NCI-H2029 treated with DMSO at 0.1 percent for 48 hours (cell line): Measurements from ENCODE around the gene ABCA4.

Experiments used
- DNase-seq: peaks from one replicate; lab custom pipeline; 2025; lab: John Stamatoyannopoulos, UW

The ABCA4 gene

DNA sequence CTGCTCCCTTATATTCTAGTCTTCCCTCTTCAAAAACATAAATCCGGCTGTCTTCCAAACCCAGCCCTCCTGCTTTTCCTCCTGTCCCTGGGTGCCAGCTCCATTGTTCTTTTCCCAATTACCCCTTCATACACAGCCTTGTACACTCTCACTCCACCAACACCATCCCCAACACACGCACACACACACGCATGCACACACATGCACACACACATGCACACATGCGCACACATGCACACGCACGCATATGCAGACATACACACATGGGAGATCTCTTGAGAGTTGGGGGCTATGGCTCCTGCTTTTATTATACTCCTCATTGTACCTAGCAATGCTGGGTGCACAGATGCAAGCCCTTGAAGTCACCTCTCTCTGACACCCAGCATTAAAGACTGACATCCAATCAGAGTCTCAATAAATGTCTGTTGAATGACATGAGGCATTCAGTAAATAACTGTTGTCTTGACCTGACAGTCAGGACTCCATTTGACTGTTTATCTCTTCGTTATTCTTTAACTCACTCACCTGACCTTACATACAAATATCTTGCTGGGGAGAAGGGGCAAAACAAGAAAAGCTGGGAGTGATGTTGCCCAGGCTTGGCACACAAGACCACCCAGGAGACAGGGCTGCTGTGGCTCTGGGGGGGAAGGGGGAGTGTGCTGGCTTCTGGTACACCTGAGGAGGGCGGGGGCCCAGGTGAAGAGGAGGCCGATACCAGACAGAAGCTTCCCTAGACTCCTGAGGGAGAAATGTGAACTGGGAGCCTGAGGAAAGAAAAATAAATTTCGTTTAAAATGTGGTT is 16.0 kb downstream of the ABCA4 start:
- DNase-seq: no peak

DNA sequence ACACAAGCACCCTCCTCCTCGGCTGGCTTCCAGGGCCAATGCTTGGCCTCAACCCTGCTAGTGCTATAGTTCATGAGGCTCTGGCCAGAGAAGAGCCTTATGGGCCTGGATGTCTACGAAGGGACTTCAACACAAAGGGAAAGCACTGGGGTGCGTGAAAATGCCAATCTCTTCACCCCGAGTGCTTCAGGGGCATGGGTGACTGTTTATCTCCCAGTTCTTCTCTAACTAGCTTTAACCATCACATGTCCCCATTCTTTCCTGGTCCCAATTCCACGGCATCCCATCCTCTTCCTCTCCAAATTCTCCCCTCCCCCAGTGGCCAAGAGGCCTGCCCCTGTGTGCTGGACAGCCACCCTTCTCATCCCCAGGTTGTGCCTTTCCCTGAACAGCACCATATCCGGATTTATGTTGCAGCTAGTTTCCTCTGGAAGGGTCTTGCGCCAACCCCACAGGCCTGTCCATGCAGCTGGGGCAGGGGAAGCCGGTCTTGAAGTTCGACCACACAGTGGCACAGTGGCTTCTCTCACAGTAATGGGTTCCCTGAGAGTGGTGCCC is 16.7 kb downstream of the ABCA4 start:
- no peak for DNase-seq

DNA sequence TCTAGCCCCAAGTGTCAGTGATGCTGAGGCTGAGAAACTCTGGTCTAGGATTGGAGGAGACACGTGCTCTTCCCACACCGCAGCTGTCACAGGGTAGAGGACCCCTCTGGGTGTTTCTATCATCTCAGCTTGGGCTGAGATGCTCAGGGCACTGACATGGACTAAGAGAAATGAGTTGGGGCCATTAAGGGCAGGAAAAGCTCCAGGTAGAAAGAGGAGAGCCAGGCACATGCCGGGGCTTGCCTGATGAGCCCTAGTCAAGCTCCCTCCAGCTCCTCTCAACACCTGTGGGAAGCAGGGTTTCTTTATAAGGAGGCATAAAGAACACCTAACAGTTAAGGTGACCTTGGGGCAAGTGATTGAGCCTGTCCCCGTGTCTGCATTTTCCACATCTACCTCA is 17.3 kb downstream of the ABCA4 start:
- no peak for DNase-seq

DNA sequence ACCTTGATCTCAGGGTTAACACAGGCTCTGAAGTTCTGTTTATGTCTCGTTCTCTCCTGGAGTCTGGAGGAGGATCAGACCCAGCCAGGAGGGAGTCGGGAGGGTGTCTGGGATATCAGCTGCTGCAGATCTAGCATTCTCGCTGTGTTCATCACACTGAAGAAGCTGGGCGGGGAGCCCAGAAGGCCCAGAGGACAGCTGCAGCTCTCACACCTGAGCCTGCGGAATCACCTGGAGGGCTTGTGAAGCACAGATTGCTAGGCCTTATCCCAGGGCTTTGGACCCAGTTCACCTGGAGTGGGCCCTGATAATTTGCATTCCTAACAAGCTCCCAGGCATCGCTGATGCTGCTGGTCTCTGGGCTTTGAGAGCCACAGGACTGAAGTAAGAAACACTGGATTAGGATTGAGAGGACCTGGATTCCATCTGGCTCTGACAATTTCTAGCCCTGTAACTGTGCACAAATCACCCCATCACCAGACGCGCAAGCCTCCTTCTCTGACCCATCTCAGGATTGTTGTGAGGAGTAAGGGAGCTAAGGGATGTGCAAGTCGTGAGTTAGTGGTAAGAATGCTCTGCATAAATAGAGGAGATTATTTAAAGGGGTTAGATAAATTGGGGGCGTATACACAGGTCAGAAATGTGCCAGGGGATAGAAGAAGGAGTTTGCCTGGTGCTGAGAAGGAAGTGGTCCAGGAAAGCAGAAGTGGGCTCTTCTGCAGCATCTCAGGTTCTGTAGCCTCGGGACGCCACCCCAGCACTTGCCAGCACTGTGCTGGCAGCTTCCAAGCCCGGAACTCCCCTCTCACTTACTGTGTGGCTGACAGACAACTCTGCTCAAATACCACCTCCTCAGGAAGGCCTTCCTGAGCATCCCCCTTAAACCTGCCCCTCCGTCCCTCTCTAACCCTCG is 19.1 kb downstream of the ABCA4 start:
- no peak for DNase-seq

DNA sequence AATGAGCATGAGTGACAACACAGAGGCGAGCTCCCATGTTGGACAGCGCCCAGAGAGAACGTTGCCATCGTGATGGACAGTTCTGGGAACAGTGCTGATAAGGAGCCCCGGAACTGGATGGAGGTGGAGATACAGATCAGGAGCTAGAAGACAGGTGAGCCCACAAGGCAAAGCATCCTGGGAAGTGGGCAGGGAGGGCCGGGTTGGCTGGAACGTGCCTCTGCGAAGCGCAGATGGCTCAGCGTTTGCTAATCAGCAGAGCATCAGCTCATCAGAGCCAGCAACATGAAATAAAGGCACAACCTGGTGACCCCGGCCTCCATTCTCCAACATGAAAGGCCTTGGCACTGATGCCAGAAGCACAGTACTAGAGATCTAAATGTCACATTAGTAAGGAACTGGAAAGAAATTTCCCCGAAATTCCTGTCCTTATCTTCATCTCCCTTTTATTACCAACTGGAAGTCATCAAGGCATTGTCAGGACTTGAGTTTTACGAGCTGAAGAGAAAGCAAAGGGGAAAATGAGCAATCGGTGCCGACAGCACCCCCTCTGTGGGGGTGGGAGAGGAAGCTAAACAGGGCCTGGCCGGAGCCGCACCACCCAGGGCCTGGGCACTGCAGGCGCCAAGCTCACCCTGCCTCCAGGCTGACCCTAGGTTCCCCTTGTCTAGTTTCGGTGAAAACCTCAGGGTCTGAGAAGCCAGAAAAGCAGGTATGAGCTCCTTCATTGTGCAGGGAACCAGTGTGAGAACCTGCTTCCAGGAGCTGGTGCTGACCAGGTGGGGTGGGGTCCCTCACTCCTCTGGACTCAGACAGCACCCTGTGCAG is 19.9 kb downstream of the ABCA4 start:
- no peak for DNase-seq

DNA sequence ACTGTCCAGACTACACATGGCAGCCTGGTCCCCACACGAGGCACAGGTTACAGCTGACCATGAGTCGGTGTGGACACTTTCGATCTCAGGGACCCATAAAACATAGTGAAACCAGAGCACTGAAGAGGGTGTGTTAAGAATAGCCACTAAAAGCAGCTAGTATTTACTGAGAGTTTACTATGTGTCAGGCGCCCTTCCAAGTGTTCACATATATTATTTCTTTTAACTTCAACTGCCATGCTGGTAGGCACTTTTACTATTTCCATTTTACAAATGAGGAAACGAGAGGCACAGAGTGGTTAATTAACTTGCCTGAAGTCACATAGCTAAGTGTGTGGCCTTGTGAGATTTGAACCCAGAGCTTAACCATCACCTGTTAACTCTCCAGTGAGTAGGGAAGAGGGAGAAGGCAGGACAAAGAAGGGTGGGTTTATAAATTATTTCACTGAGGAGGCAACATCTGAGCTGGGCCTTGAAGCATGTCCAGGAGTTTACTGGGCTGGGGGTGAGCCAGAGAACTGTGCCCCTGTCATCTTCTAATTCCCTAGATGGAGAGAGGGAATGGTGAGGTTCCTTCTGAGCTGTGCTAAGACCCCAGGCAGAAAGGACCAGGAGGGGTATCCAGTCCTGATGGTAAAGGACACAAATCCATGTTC is 20.7 kb downstream of the ABCA4 start:
- DNase-seq: no peak

DNA sequence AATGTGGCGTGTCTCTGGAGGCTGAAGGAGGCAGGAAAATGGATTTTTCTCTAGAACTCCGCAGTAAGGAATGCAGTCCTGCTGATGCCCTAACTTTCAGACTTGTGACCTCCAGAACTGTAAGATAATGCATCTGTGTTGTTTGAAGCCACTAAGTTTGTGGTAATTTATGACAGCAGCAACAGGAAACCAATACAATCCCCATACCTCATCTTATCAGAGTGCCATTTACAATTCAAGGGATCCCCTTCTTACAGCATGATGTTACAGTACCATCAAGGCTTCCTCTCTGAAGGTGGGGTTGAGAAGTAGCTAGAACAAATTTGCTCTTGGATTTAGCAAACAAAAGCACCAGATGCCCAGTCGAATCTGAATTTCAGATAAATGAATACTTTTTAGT is 21.6 kb downstream of the ABCA4 start:
- DNase-seq: no peak

DNA sequence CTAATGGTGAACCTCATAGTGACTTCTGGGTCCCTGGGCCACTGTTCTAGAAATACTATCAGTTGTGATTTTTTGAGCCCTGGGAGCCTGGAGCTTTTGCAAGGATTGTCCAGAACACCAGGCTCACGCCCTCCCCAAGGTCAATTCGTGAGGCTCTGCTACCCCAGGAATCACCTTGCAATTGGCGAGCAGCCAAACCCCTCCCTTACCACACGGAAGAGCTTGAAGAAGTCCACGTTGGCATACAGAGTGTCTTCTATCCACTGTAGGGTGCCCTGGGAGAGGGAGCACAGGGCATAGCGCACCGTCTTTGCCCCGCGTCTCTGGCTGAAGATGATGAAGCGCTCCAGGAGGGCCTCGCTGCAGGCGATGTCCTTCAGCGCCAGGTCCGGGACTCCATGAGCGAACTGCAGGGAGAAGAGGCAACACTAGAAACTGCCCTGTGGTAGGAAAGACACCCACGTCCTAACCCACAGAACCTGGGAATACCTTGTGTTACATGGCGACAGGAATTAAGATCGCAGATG is 22.3 kb downstream of the ABCA4 start:
- DNase-seq: no peak

DNA sequence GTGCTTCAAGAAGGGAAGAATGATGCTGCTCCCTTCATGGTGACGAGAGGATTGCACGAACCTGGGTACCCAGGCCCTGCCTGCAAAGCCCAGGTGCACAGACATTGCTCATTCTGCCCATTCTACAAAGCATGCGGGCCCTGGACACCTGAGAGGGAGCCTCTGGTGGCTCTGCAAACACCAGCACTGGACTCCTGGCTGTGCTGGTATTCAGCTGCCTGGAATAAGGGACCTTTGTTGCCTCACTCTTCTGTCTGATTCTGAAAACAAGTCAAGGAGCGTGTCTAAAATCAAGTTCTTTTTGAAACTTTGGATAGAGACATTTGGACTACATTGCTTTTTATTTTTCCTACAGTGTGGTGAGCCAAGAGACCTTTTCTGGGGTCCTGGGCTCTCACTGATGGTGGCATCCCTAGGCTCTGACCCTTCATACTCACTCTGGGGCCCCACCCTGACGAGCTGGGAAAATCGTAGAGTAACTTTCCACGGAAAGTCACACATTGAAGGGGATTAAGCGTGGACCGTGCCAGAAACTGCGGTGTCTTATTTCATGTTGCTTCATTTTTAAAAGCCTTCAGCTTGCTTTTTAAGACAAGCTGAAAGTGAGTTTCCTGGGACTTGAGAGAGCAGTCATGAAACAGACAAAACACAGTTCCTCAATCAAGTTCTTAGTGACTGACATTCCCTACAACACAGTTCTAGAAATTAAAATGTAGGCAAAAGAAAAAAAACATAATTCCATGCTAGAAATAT is 24.0 kb downstream of the ABCA4 start:
- no peak for DNase-seq

DNA sequence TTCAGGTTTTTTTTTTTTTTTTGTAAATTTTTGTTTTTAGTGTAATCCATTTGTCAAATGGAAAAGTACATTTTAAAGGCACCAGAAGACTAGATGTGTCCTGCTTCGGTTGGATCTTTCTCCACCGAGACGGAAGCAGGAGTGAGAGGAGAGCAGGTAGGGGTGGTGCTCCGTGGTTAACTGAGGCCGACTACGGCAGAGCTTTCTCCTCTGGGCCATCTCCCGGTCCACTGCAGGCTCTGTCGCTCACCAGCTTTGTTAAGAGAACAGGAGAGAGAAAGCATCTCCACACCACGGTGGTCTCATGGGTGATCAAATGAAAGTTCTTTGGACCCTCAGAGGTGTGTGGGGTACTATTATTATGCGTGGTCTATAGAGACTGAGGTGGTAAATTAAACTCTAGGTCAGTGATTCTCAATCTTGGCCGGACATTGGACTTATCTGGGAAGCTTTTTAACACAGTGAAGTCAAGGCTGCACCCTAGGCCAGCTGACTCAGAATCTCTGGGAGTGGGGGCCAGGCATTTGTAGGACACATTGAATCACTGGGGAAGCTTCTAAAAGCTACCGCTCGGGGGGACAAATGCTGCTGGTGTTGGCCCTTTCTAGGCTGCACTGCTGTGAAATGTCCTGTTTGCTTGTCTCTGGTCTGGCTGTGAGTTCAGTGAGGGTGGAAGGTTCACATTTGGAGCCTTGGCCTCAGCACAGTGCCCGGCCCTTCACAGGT is 25.0 kb downstream of the ABCA4 start:
- no peak for DNase-seq

DNA sequence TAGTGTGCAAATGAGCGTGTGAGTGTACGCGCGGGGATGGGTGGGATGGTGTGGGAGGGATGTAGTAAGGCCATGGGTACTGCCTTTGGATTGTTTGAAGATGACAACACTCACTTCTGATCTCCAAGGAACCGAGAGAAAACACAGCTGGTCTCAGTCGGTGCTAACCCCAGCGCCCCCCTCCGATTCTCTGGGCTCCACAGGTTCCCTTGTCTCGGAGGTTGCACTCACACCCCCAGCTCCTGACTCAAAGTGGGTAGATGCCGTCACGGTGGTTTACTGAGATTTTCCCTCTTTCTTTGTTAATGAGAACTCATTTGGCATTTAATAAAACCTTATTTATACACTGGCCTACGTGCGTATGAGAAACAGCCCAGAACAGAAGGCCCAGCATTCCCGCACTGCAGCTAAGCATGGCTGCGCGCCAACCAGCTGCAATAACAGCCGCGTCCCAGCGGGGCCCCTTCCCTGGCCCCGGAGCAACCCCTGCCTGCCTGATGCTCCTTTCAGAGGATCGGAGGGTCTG is 25.8 kb downstream of the ABCA4 start:
- DNase-seq: no peak

DNA sequence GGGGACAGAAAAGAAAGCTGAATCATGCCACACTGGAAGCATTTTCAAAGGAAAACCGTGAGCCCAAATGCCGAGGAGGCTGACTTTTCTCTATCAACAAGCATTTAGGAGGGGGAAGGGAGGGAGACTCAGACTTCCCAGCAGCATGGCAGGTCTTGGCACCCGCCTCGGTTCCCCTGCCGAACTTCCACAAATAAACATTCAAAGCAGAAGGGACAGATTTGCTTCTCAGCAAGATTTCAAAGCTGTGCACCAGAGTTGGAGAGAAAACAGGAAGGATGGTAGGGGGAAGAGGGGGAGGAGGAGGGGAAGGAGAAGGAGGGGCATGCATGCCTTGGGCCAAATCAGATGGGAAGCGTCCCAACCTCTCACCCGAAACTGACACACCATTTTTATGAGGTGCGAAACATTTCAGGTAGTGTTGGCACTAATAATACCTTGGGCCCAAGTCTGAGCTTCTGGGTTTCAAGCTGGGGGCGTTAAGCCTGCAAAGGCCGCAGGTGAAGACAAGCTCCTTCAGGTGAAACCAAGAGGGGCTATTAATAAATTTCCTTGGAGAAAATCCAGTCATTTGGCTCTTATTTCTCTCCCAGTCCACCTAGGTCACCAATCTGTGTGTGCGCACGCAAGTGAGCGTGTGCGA is 26.4 kb downstream of the ABCA4 start:
- no peak for DNase-seq

DNA sequence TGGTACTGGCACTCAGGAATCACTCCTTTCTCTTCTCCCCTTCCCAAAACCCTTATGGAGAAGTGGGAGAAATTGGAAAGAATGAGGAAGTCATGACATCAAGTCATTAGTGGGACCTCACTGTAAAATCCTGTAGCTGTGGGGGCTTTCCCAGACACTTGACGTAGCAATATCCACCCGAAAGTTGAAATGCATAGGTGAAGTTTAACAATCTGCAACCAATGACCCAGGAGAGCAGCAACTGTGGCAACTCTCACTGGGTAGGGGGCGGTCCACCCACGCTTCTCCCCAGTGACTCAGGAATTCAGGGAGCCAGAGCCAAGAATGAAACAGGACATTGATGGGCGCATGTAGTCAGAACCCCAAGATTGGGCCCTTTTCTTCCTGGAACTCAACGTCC is 27.0 kb downstream of the ABCA4 start:
- no peak for DNase-seq

DNA sequence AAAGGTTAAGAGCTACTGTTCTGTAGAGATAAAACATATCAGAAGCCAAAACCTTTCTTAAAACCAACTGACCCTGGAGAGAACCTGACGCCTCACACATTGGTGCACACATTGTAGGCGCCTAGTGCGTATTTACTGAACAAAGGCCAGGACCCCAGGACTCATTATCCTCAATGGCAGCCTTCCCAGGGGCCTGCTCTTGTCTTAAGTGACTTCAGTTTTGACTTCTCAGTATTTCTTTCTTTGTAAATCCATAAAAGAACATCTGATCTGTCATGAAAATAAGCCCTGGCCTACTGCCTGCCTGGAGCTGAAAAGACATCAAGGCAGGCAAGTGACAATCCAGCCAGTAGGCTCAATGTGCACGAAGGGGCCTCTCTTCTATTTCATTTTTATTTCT is 27.6 kb downstream of the ABCA4 start:
- DNase-seq: no peak

DNA sequence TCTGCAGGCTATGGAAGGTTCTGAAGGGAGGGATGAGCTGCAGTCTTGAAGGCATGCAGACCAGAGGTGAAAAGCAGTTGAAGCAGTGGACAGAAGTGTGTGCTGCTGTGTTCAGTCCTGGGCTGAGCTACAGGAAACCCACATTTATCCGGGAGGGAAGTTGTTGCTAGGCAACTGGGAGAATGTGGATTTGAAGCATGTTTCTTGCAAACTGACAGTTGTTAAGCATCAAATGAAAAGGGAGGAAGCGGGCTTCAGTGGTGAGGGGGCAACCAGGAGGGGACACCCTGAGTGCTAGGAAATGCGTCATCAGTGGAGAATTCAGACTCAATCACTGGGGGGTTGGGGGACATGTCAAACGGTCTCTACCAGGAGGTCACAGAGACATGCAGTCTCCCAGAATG is 28.7 kb downstream of the ABCA4 start:
- DNase-seq: no peak

DNA sequence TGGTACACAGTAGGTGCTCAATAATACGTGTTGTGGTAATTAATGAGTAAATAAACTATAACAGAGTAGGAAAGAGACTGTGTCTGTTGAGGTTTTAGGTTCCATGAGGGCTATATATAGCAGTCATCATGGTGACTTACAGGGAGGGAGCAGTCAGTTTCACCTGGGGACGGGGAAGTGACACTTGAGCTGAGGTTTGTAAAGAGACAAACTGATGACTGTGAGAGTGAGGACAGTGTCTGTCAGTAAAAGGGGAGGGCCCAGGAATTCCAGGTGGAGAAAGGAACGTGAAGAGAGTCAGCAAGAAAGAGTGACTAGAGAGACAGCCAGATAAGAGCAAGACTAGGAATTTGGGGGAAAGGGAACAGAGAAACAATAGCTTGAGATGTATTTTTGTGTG is 30.2 kb downstream of the ABCA4 start:
- DNase-seq: peak; percentile 22

DNA sequence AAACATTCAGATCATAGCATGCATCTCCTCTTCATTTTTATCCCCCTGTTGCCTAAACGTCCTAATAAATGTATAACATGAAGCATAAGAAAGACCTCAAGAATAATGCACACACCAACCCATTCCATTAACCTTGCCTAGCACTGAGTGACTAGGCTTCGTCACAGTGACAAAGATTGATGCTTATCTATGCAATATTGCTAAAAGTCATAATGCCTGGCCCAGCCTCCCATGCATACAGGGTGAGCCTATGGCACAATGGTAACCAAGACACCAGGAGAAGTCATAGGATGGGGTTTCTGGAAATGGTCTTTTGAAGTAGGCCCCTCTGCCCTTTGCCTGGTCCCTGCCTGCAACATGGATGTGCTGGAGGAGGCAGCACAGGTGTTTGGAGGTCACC is 33.8 kb downstream of the ABCA4 start:
- no peak for DNase-seq

DNA sequence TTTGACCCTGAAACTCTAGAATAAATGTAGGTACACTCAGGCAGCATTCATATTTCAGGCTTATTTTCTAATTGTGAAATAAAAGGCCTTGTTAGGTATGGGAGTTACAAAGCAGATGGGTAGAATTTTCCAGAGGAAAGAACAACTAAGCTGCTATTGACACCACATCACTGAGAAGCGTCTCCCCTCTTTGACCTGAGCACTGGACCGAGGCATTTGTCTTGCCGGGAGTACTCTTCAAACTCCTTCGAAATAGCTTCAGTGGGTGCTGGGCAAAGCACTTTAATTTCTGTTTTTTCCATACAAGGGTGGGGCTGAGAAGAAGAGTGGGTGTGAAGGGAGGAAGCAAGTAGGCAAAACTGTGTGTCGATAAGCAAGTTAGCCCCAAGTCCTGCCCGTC is 36.4 kb downstream of the ABCA4 start:
- DNase-seq: no peak

DNA sequence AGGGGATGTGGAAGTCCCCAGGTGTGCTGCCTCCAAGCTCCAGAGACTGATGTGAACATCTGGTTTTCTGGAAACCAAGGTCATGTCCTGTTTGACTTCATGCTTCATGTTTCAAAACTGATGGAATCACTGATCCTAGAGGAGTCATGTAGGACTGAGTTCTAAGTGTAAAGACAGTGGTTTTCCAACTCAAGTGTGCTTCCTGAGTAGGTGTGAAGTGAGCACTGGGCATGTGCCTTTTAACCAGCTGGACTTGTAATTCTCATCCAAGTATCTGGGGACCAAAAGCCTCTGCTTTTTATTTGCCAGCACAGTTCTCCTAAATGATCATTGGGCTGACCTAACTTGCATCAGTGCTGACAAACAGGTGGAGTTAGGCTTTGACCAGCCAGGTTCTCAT is 36.9 kb downstream of the ABCA4 start:
- DNase-seq: no peak
